ENCODE measurements around the gene IGFBP5. TPM values are rescaled to one million over a fixed set of nuclear protein-coding genes. Genes with fewer than 3 reads are reported as not detected.

Gene IGFBP5
- total RNA-seq, 1 experiment from 2014 or later, result not detected

- POLR2A ChIA-PET, result no interaction called here
- BruUV-seq (replicated peaks), result no TSS peak
- Mint-ChIP-seq H3K4me3 (ENCODE audit: unreplicated experiment) (no peak overlapping the region), H3K36me3 (ENCODE audit: insufficient read depth, unreplicated experiment) (no peaks in the 10 kb centered on the region), H3K27ac (ENCODE audit: low read depth, unreplicated experiment) (no peak overlapping the region), H3K9me3 (ENCODE audit: unreplicated experiment) (no peaks in the 10 kb centered on the region), H3K4me1 (ENCODE audit: insufficient read depth, unreplicated experiment) (peaks cover 8% of the 10 kb centered on the region), H3K27me3 (ENCODE audit: insufficient read depth, unreplicated experiment) (no peaks in the 10 kb centered on the region)
- CTCF ChIA-PET, result interaction anchor here (0.9 to 1.0 kb wide), 2 partner anchors 27 to 105 kb away, joined by 3 to 4 read pairs; no protein-coding TSS in a partner anchor
- intact Hi-C loops (cut with micrococcal nuclease), result no loop called here
- TF ChIP-seq CTCF (IDR thresholded peaks at IDR 0.05; ENCODE audit: unreplicated experiment), result no peak
- no peak for DNase-seq (ENCODE audit: unreplicated experiment)
Measured at GRCh38 chr2:216624251-216624650, 71.1 kb downstream of the IGFBP5 start.

- no TSS peak for BruUV-seq (replicated peaks)
- H3K36me3 Mint-ChIP-seq (ENCODE audit: insufficient read depth, unreplicated experiment), result no peaks in the 10 kb centered on the region
- POLR2A ChIA-PET, result no interaction called here
- no peaks in the 10 kb centered on the region for H3K9me3 Mint-ChIP-seq (ENCODE audit: unreplicated experiment)
- TF ChIP-seq CTCF (IDR thresholded peaks at IDR 0.05; ENCODE audit: unreplicated experiment), result no peak
- intact Hi-C loops (cut with micrococcal nuclease), result no loop called here
- no peaks in the 10 kb centered on the region for H3K27me3 Mint-ChIP-seq (ENCODE audit: insufficient read depth, unreplicated experiment)
- CTCF ChIA-PET, result interaction anchor here (0.7 kb wide), 1 partner anchor 56 kb away, joined by 6 read pairs; no protein-coding TSS in a partner anchor
- DNase-seq (ENCODE audit: unreplicated experiment), result no peak
- H3K4me1 Mint-ChIP-seq (ENCODE audit: insufficient read depth, unreplicated experiment), result peaks cover 10% of the 10 kb centered on the region
- H3K4me3 Mint-ChIP-seq (ENCODE audit: unreplicated experiment), result no peak overlapping the region
- no peak overlapping the region for H3K27ac Mint-ChIP-seq (ENCODE audit: low read depth, unreplicated experiment)
Measured at GRCh38 chr2:216622526-216622925, 72.8 kb downstream of the IGFBP5 start.

Other genes starting within 250 kb of the IGFBP5 start
- gene RPL37A, start 196.7 kb downstream of the IGFBP5 start, total RNA-seq (2022), result 4,349 and 4,745 TPM in 2 replicates
- gene IGFBP2, start 62.1 kb downstream of the IGFBP5 start, total RNA-seq (2022), result 18.3 and 32.0 TPM in 2 replicates
- not detected in 2 replicates for gene TNP1, start 164.5 kb upstream of the IGFBP5 start, total RNA-seq (2022)

Data from MCF 10A (cell line).